Measurements from ENCODE around the gene NCOA7.
"Not testable (repeated sequence)": the region's sequence is repeated elsewhere in the genome, so short reads cannot be mapped to it uniquely, and the experiment has no call there.

NCOA7 gene

GRCh38 chr6:125918681-125919566, 128.2 kb downstream of the NCOA7 start:
- Mint-ChIP-seq H3K27ac (peak overlapping the region; percentile 88), H3K36me3 (ENCODE audit: low read depth) (peaks cover 68% of the 10 kb centered on the region), H3K4me3 (peak overlapping the region; percentile 86), H3K27me3 (ENCODE audit: low read depth) (no peaks in the 10 kb centered on the region), H3K9me3 (no peaks in the 10 kb centered on the region), H3K4me1 (ENCODE audit: low read depth) (peaks cover 38% of the 10 kb centered on the region)
- peak; percentile 64 for DNase-seq (ENCODE audit: low spot score)

- H3K4me1 Mint-ChIP-seq (ENCODE audit: low read depth) = peaks cover 42% of the 10 kb centered on the region
- peaks cover 70% of the 10 kb centered on the region for H3K36me3 Mint-ChIP-seq (ENCODE audit: low read depth)
- peak overlapping the region; percentile 86 for H3K4me3 Mint-ChIP-seq
Observed at GRCh38 chr6:125919618-125920017, 128.9 kb downstream of the NCOA7 start.

GRCh38 chr6:125922322-125922860, 131.6 kb downstream of the NCOA7 start:
- H3K27me3 Mint-ChIP-seq (ENCODE audit: low read depth) = no peaks in the 10 kb centered on the region
- peaks cover 51% of the 10 kb centered on the region for H3K4me1 Mint-ChIP-seq (ENCODE audit: low read depth)
- H3K36me3 Mint-ChIP-seq (ENCODE audit: low read depth) = peaks cover 62% of the 10 kb centered on the region
- no peak overlapping the region for H3K27ac Mint-ChIP-seq
- no peak for DNase-seq (ENCODE audit: low spot score)
- H3K4me3 Mint-ChIP-seq = no peak overlapping the region
- no peaks in the 10 kb centered on the region for H3K9me3 Mint-ChIP-seq

More at GRCh38 chr6:125919618-125920017, 128.9 kb downstream of the NCOA7 start:
- Mint-ChIP-seq H3K27ac (peak overlapping the region; percentile 88), H3K9me3 (no peaks in the 10 kb centered on the region), H3K27me3 (ENCODE audit: low read depth) (no peaks in the 10 kb centered on the region)
- DNase-seq (ENCODE audit: low spot score) = no peak

- peaks cover 66% of the 10 kb centered on the region for H3K36me3 Mint-ChIP-seq (ENCODE audit: low read depth)
- no peaks in the 10 kb centered on the region for H3K27me3 Mint-ChIP-seq (ENCODE audit: low read depth)
- DNase-seq (ENCODE audit: low spot score) = no peak
- peaks cover 46% of the 10 kb centered on the region for H3K4me1 Mint-ChIP-seq (ENCODE audit: low read depth)
- peak overlapping the region; percentile 53 for H3K4me3 Mint-ChIP-seq
- H3K27ac Mint-ChIP-seq = peak overlapping the region; percentile 62
- H3K9me3 Mint-ChIP-seq = no peaks in the 10 kb centered on the region
Observed at GRCh38 chr6:125923366-125923877, 132.7 kb downstream of the NCOA7 start.

- Mint-ChIP-seq H3K4me3 (no peak overlapping the region), H3K36me3 (ENCODE audit: low read depth) (peaks cover 64% of the 10 kb centered on the region), H3K4me1 (ENCODE audit: low read depth) (peaks cover 39% of the 10 kb centered on the region)
Observed at GRCh38 chr6:125924169-125924568, 133.4 kb downstream of the NCOA7 start.

GRCh38 chr6:125924697-125925358, 134.1 kb downstream of the NCOA7 start:
- Mint-ChIP-seq H3K9me3 (no peaks in the 10 kb centered on the region), H3K36me3 (ENCODE audit: low read depth) (peaks cover 62% of the 10 kb centered on the region), H3K27ac (peak overlapping the region; percentile 70), H3K27me3 (ENCODE audit: low read depth) (no peaks in the 10 kb centered on the region), H3K4me1 (ENCODE audit: low read depth) (peaks cover 34% of the 10 kb centered on the region), H3K4me3 (peak overlapping the region; percentile 26)
- no peak for DNase-seq (ENCODE audit: low spot score)

More at GRCh38 chr6:125924169-125924568, 133.4 kb downstream of the NCOA7 start:
- no peak for DNase-seq (ENCODE audit: low spot score)
- Mint-ChIP-seq H3K27me3 (ENCODE audit: low read depth) (no peaks in the 10 kb centered on the region), H3K27ac (peak overlapping the region; percentile 70), H3K9me3 (no peaks in the 10 kb centered on the region)

- peaks cover 64% of the 10 kb centered on the region for H3K36me3 Mint-ChIP-seq (ENCODE audit: low read depth)
Observed at GRCh38 chr6:125926711-125927110, 136.0 kb downstream of the NCOA7 start.

GRCh38 chr6:125927761-125928160, 137.0 kb downstream of the NCOA7 start:
- peaks cover 60% of the 10 kb centered on the region for H3K36me3 Mint-ChIP-seq (ENCODE audit: low read depth)
- no peaks in the 10 kb centered on the region for H3K27me3 Mint-ChIP-seq (ENCODE audit: low read depth)
- H3K4me1 Mint-ChIP-seq (ENCODE audit: low read depth) = peaks cover 31% of the 10 kb centered on the region

More at GRCh38 chr6:125926711-125927110, 136.0 kb downstream of the NCOA7 start:
- H3K4me3 Mint-ChIP-seq = no peak overlapping the region
- no peak for DNase-seq (ENCODE audit: low spot score)
- no peaks in the 10 kb centered on the region for H3K9me3 Mint-ChIP-seq
- H3K27me3 Mint-ChIP-seq (ENCODE audit: low read depth) = no peaks in the 10 kb centered on the region
- H3K4me1 Mint-ChIP-seq (ENCODE audit: low read depth) = peaks cover 28% of the 10 kb centered on the region
- no peak overlapping the region for H3K27ac Mint-ChIP-seq

GRCh38 chr6:125930765-125931418, 140.1 kb downstream of the NCOA7 start:
- no peak for DNase-seq (ENCODE audit: low spot score)
- Mint-ChIP-seq H3K9me3 (no peaks in the 10 kb centered on the region), H3K4me1 (ENCODE audit: low read depth) (peaks cover 9% of the 10 kb centered on the region), H3K4me3 (no peak overlapping the region), H3K27me3 (ENCODE audit: low read depth) (no peaks in the 10 kb centered on the region), H3K27ac (no peak overlapping the region), H3K36me3 (ENCODE audit: low read depth) (peaks cover 42% of the 10 kb centered on the region)

More at GRCh38 chr6:125927761-125928160, 137.0 kb downstream of the NCOA7 start:
- no peak for DNase-seq (ENCODE audit: low spot score)
- Mint-ChIP-seq H3K4me3 (no peak overlapping the region), H3K9me3 (no peaks in the 10 kb centered on the region), H3K27ac (no peak overlapping the region)

- no peak for DNase-seq (ENCODE audit: low spot score)
- no peak overlapping the region for H3K4me3 Mint-ChIP-seq
- H3K36me3 Mint-ChIP-seq (ENCODE audit: low read depth) = peaks cover 38% of the 10 kb centered on the region
- peaks cover 7% of the 10 kb centered on the region for H3K4me1 Mint-ChIP-seq (ENCODE audit: low read depth)
- H3K9me3 Mint-ChIP-seq = no peaks in the 10 kb centered on the region
- H3K27me3 Mint-ChIP-seq (ENCODE audit: low read depth) = no peaks in the 10 kb centered on the region
- no peak overlapping the region for H3K27ac Mint-ChIP-seq
Observed at GRCh38 chr6:125931733-125932450, 141.1 kb downstream of the NCOA7 start.

GRCh38 chr6:125932451-125932795, 141.7 kb downstream of the NCOA7 start:
- no peak for DNase-seq (ENCODE audit: low spot score)
- H3K27me3 Mint-ChIP-seq (ENCODE audit: low read depth) = no peaks in the 10 kb centered on the region
- H3K4me1 Mint-ChIP-seq (ENCODE audit: low read depth) = peaks cover 7% of the 10 kb centered on the region
- peaks cover 37% of the 10 kb centered on the region for H3K36me3 Mint-ChIP-seq (ENCODE audit: low read depth)
- H3K9me3 Mint-ChIP-seq = no peaks in the 10 kb centered on the region
- no peak overlapping the region for H3K4me3 Mint-ChIP-seq
- no peak overlapping the region for H3K27ac Mint-ChIP-seq

- H3K27me3 Mint-ChIP-seq (ENCODE audit: low read depth) = not testable (repeated sequence)
Observed at GRCh38 chr6:125935520-125935919, 144.8 kb downstream of the NCOA7 start.

GRCh38 chr6:125939026-125939425, 148.3 kb downstream of the NCOA7 start:
- no peak overlapping the region for H3K4me3 Mint-ChIP-seq
- peaks cover 3% of the 10 kb centered on the region for H3K27me3 Mint-ChIP-seq (ENCODE audit: low read depth)
- peaks cover 10% of the 10 kb centered on the region for H3K4me1 Mint-ChIP-seq (ENCODE audit: low read depth)
- no peaks in the 10 kb centered on the region for H3K9me3 Mint-ChIP-seq
- peaks cover 2% of the 10 kb centered on the region for H3K36me3 Mint-ChIP-seq (ENCODE audit: low read depth)
- no peak overlapping the region for H3K27ac Mint-ChIP-seq
- no peak for DNase-seq (ENCODE audit: low spot score)

More at GRCh38 chr6:125935520-125935919, 144.8 kb downstream of the NCOA7 start:
- H3K27ac Mint-ChIP-seq; H3K4me3 Mint-ChIP-seq; DNase-seq (ENCODE audit: low spot score); H3K9me3 Mint-ChIP-seq: not testable (repeated sequence)
- H3K36me3 Mint-ChIP-seq (ENCODE audit: low read depth) = peaks cover 21% of the 10 kb centered on the region
- peaks cover 14% of the 10 kb centered on the region for H3K4me1 Mint-ChIP-seq (ENCODE audit: low read depth)

Measured in T-helper 2 cell treated with Interferon-gamma antibody and Interleukin-4, amounts not matched to agents 5 μg/mL and 100 μg/mL, for 36 hours (primary cell).